HG03460 (cell line): ENCODE measurements around the gene THSD4.

Source experiments
- ATAC-seq: cut with Tn5 transposase; IDR thresholded peaks from one replicate; pipeline ENCODE4 v1.9.1; 2021; ENCODE audit not compliant: unreplicated experiment

THSD4 gene

DNA sequence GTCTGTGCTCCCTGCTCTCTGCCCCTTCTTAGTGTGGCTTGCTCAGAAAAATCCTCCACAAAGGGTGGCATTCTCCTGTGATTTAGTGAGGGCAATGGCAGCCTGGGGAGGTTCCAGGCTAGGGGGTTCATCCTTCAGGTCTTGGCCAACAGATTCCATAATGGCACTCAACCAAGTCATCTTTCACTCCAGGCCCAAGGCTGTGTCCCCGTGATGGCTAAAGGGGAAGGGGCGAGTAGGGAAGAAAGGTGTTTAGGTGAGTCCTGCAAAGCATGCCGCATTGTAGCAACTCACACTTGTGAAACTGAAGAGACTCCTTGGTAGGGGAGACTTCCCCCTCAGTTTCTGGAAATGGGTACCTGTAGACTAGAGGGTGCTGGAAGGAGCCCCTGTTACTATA, 105.6 kb downstream of the THSD4 start:
- no peak for ATAC-seq

DNA sequence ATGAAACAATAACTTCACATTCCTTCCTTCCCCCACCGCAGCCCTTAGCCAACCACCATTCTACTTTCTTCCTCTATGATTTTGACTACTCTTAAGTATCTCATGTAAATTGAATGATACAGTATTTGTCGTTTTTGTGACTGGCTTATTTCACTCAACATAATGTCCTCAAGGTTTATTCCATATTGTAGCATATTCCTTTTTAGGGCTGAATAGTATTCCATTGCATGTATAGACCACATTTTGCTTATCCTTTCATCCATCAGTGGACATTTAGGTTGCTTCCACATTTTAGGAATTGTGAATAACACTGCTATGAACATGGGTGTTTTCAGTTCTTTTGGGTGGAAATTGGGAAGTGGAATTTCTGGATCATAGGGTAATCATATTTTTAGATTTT, 106.1 kb downstream of the THSD4 start:
- no peak for ATAC-seq

GRCh38 chr15:71223516-71223915, 108.2 kb downstream of the THSD4 start:
- ATAC-seq = no peak

GRCh38 chr15:71224024-71224423, 108.8 kb downstream of the THSD4 start:
- no peak for ATAC-seq

DNA sequence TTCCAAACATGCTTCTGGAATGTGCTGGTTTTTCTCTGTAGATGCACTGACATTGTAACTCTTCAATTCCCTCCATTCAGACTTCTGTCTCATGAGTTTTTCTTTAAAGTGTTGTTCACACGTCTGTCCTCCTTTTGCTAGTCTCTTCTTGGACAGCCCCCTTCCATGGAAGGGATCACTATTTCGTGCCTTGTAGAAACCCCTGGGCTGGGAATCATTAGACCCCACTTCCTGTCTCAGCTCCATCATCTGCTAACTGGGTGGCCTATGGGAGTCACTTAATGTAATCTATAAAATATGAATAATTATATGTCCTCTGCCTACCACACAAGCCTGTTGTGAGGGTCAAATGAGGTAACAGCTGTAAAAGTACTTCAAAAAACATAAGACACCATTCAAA, 110.6 kb downstream of the THSD4 start:
- no peak for ATAC-seq

GRCh38 chr15:71226536-71227455, 111.5 kb downstream of the THSD4 start:
- no peak for ATAC-seq

GRCh38 chr15:71228403-71228802, 113.1 kb downstream of the THSD4 start:
- no peak for ATAC-seq

GRCh38 chr15:71230303-71230702, 115.0 kb downstream of the THSD4 start:
- ATAC-seq = no peak

GRCh38 chr15:71231758-71232157, 116.5 kb downstream of the THSD4 start:
- no peak for ATAC-seq

DNA sequence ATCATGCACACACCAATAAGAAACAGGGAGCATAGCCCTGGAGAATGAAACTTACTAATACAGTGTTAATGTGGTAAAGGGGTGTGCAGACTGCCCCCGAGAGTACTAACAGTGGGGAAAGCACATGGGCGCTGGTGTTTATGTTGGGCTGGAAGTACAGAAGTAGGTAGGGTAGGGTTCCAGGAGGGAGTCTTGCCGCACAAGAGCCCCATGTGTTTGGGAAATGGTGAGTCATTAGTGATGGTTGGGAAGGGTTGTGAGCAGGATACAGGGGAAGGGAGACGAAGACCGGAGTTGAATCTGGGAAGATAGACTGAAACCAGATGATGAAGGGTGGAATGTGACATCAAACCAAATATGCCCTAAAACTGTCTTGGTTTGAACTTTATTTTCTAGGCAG, 117.1 kb downstream of the THSD4 start:
- ATAC-seq = no peak

DNA sequence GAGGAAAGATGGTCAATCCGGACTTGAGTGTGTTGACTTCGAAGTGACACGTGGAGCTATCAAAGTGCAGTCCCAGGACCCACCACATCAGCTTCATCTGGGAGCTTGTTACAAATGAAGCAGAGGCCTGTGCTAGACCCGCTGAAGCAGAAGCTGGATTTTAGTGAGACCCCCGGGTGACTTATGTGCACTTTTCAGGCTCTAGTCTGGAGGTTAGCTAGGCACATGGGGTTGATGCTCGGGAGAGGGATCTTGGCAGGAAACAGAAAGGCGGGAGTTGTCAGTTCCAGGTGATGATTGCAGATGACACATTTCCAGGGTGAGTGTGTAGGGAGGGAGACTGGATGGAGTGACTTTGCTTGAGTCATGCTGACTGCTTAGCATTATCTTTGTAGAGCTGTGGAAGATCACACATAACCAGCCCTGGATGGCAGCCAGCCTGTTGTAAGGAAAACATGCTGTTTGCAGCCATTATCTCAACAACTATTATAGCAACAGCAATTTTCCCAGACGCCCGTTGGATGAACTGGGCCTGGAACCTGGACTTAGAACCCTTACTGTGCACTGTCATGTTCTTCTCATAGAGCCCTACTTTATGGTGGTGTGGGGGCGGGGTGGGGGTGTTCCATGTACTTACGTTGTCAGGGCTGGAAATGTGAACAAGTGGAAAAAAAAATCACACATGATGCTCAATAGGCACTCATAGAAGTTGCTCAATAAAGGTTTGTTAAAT, 122.4 kb downstream of the THSD4 start:
- no peak for ATAC-seq

- ATAC-seq = no peak
Measured at GRCh38 chr15:71238926-71239325, 123.7 kb downstream of the THSD4 start.

GRCh38 chr15:71239592-71240364, 124.5 kb downstream of the THSD4 start:
- ATAC-seq = no peak

GRCh38 chr15:71242292-71242691, 127.0 kb downstream of the THSD4 start:
- no peak for ATAC-seq

DNA sequence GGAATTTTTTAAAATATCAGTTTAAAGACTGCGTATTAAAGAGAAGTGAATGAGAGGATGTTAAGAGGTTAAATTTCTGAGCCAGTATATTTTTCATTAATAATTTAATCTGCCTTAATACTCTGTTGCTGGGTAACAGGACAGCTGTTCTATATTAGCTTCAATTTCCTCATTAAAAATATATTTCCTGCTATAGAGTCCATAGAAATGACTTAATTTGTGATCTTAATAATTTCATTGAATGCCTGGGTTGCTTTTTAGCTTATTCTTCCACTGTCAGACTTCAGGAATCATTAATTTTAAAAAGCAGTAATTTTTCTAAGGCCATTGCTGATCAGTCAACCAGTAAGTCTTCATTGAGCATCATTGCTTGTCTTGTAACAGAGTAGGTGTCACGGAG, 129.0 kb downstream of the THSD4 start:
- no peak for ATAC-seq

DNA sequence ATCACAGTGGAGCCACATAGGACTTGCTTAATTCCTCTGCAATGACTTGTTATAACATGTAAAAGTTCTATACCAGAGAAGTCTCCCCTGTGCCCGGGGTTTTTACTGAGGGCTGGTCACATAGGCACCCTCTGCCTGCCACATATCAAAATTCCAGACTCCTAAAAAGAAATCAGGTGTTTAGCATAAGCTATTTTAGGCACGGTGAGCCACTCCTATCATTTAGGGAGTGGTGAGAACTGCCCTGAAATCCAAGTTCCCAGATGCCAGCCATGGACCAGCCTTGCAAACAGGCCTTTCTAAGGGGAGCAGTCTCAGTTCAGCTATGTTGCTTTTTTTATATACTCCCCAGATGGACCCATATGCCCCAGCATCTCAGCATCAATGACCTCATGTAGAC, 130.3 kb downstream of the THSD4 start:
- no peak for ATAC-seq

- no peak for ATAC-seq
Measured at GRCh38 chr15:71248386-71248785, 133.1 kb downstream of the THSD4 start.

DNA sequence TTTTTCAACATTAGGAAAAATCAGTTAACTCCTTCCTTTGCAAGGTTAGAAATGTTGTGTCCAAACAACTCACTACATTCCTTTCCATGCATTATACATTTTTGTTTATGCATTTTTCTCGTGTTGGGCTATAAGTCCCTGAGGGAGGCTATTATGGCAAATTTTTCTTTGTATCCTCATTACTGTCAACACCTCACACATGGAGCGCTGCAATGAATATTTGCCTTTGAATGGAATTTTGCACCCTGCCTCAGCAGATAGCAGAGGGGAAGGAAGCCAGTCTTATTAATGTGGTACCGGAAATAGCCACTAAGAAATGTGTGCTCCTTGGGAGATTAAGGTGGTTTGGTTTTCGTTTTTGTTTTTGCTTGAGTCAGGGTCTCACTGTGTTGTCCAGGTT, 134.7 kb downstream of the THSD4 start:
- no peak for ATAC-seq

- no peak for ATAC-seq
Measured at GRCh38 chr15:71250936-71251583, 135.8 kb downstream of the THSD4 start.

- no peak for ATAC-seq
Measured at GRCh38 chr15:71251584-71252043, 136.3 kb downstream of the THSD4 start.
